T47D (cell line): ENCODE measurements around the gene WNT5A.

Experiments
- DNase-seq, 2 experiments: peaks; one replicate each; pipeline versions ENCODE4 v3.0.0 to v3.0.0-alpha.2; 2011 to 2012; ENCODE audit warnings: low read depth in 1 of 2, low spot score in 1 of 2
- JUND ChIP-seq: IDR thresholded peaks from 2 replicates; pipeline ENCODE4 v1.6.1; 2012; ENCODE audit warnings: low read depth
- in situ Hi-C: cut with HindIII; loops from 2 replicates; pipeline ENCODE4 v1.10.0; 2016; ENCODE audit warnings: low sequenced_read_pairs, low pct_unique_long_range_greater_than_20kb

Gene WNT5A

DNA sequence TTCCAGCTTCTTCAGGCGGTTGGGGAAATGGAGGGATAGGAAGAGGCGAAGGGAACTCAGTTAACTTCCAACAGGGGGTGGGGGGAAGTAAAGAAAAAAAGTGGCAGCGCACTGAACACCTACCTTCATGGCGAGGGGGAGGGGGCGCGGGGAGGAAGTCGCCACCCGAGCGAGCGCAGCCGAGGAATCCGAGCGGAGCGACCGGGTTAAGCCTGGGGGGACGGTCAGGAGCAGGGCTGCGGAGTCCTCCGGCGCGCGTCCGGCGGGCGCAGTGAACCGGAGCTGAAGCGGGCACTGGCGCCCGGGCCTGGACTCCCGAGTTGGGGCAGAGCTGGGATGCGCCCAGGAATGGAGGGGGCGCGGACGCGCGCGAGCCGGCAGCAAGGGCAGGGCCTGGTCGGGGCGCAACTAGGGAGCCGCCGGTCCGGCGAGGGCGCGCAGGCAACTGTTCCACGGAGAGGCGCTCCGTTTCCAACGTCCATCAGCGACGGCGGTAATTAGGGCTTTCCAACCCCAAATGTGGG, at the start of gene WNT5A:
TSS of gene WNT5A (minus strand) at position 450 of the 524 bp plus-strand sequence. CDS start at position 129, 321 bp downstream.
- DNase-seq: peak in 1 of 2 experiments; percentile 16
- in situ Hi-C loops: no loop called here

DNA sequence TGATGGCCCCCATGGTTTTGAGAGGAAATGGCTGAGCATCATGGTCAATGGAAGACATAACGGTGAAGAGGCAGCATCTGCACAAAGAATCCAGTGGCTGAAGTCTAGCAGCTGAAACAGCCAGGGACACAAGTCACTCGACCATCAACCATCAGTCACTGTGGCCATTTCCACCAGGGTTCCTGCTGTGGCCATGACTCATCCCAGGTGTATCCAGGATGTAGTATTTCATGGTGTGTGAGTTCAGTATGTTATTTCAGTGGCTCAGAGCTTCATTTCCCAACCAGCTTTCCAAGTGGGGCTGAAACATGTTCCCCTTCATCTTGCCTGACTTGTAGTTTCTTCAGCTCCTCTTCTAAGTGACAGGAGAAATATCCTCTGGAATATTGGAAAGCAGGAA, 47.8 kb upstream of the WNT5A start:
- in situ Hi-C loops: no loop called here

More for the DNA sequence above, at the start of gene WNT5A:
- no peak for TF ChIP-seq JUND

DNA sequence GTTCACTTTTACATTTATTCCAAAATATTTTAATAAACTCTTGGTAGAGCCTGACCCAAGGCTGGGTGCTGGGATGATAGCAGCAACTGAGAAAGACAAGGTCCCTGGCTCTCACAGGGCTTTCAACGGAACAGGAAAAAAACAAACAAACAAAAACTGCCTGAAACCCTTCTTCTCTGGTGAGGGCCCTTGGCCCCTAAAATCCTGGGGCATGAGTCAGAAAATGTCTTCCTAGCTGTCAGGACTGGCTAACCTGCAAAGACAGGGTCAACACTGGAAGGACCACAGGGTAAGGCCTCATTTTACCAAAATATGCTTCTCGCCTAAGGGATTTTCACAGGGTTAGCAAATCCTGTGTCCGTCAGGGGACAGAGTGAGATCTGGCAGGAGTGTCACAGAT, 45.7 kb upstream of the WNT5A start:
- no peak for DNase-seq
- in situ Hi-C loops: no loop called here
- TF ChIP-seq JUND: no peak

More for the DNA sequence above, 47.8 kb upstream of the WNT5A start:
- no peak for DNase-seq
- TF ChIP-seq JUND: no peak

DNA sequence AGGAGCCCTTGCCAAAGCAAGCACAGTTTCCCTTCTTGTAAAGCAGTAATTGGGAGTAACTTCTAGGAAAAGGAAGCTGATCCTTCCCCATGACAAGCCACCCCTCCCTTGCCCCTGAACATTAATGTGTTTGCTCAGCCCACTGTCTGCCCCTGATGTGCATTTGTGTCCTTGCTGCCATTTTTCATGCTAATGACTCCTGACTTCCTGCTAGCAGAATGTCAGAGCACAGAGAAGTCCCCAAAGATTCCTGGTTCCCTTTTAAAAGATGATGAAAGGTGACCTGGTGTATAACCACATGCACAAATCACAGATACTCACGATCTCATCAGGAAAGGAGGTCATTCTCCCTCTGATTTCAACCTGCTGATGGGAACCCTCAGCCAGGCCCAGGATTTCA, 44.2 kb upstream of the WNT5A start:
- TF ChIP-seq JUND: no peak
- in situ Hi-C loops: no loop called here
- DNase-seq: no peak

DNA sequence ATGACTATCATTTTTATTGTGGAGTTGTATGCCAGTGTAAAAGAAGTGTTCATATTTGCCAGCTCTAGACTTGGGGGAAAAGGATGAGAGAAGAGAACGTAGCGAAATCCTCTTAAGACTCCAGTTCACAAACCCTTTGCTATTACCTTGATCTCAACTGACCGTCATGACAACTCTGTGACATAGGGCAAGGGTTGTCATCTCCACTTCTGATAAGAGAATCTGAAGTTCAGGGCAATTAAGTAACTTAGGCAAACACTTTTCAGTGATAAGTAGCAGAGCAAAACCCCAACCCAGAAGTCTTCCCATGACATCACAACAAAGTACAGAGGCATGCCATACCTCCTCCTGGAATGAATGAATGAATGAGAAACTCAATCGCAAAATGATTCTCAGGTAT, 40.3 kb upstream of the WNT5A start:
- in situ Hi-C loops: no loop called here
- no peak for TF ChIP-seq JUND
- no peak for DNase-seq

DNA sequence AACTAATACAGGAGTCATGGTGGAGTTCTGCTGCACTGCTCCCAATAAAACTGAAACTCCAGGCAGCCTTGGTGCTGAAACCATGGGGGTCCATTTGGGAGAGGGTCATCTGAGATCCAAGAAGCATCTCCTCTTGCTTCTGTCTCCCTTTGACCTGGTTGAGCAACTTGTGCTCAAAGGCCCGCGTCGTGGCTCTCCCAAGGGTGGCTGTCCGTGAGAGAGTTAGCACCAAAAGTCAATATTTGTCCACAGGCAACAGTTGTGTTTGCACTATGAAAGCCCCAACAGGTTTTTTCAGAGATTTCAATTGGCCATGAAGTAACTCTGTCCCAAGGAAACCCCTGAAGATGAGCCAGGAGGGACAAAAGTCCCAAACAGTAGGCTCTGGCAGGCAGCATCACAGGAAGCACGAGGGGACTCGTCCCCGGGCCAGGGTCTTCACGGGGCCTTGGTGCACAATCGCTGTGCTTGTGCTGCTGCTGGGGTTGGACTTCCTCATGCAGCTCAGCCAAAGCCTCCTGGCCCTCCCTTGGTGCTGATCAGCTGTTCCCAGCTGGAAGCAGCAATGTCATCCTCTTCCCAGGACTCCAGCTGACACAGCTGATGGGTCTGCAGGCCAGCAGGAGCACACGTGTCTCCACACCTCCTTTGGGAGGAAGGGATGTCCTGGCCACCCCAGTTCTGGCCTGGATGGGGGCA, 39.4 kb upstream of the WNT5A start:
- no peak for TF ChIP-seq JUND
- in situ Hi-C loops: no loop called here
- DNase-seq: peak; percentile 7 to 87

DNA sequence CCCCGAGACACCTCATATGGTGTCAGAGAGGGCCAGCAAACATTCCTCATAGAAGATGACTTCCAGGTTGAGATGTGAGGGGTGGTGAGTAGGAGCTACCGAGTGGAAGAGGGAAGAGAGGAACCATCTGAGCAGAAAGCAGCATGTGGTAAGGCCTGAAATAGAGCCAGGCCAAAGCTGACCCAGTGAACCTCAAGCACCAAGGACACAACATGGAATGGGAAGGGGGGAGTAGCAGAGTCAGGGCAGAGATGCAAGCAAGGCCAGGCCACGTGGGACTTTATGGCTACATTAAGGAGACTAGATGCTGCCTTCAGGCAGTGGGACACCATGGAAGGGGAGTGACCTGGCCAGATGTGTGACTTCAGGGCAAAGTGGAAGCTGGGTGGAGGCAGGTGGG, 38.3 kb upstream of the WNT5A start:
- no peak for TF ChIP-seq JUND
- in situ Hi-C loops: no loop called here
- DNase-seq: no peak

DNA sequence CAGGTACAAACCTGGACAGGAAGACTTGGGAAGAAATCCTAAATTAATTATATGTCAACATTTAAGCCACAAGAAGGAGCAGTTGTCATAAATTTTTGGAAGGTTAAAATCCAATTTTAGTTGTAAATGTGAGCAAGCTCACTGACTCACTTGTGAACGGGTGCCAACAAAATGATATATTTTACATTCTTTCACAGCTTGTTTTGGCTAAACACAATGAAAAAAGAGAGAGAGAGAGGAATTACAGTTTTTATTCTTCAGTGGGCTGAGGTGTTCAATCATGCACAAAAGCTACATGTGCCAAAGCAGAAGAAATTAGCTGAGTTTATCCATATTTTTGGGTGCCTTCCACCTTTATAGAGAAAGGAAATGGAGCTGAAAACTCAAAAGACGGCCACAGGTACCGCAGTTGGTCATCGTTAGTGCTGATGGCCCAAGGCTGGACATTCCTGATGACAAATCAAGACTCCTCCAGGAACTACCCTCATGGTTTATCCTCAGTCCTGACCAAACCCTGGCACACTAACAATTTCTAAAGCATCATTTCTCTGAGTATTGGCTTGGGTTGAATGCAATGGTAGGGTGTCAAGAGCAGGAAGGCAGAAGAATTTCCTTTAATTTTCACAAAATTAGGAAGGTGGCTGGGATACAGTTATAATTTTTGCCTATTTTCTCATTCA, 37.6 kb upstream of the WNT5A start:
- DNase-seq: no peak
- TF ChIP-seq JUND: no peak
- in situ Hi-C loops: no loop called here

DNA sequence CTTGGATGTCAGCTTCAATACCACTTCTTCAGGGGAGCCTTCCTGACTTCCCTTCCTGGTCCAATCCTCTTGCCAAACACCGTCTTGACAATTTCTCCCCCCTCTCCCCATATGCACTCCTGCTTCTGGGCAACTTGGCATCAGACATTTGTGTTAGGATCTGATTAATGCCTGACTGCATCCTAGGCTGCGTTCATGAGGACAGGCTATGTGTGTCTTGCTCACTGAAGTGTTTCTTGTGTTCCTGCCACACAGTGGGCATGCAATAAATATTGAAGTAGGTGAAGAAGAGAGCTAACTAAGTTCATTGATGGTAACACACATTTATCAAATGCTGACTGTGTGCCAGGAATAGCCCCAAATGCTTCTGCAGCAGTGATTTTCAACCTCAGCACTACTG, 36.4 kb upstream of the WNT5A start:
- in situ Hi-C loops: no loop called here
- DNase-seq: no peak
- TF ChIP-seq JUND: no peak

DNA sequence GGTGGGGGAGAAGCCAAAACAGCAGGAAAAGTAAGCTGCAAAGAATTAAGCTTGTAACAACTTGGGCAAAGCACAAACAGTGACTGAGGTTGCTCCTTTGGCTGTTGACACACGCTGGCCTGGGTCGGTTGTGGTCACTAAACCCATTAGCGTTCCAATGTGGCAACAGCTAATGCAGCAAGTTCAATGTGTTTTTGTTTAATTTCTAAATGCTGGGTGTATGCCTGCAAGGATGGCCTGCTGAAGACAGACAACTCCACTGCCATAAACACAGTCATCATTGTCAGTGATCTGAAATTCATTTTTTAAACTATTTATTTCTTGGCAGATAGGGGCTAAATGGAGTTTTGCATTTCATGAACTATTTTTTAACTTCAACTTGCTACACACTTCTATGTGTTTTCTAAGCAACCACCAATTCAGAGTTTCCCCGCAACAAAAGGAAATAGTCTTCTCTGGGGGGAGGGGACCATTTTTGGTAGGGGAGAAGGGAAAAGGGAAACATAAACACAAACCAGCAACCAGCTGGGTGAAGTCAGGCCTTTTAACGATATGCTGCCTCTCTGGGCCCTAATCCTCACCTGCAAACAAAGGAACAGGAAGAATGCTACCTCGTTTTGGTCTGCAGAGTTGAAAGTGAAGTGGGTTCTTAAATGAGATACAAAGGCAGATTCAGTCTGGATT, 34.8 kb upstream of the WNT5A start:
- TF ChIP-seq JUND: no peak
- peak in 1 of 2 experiments; percentile 9 for DNase-seq
- in situ Hi-C loops: no loop called here

DNA sequence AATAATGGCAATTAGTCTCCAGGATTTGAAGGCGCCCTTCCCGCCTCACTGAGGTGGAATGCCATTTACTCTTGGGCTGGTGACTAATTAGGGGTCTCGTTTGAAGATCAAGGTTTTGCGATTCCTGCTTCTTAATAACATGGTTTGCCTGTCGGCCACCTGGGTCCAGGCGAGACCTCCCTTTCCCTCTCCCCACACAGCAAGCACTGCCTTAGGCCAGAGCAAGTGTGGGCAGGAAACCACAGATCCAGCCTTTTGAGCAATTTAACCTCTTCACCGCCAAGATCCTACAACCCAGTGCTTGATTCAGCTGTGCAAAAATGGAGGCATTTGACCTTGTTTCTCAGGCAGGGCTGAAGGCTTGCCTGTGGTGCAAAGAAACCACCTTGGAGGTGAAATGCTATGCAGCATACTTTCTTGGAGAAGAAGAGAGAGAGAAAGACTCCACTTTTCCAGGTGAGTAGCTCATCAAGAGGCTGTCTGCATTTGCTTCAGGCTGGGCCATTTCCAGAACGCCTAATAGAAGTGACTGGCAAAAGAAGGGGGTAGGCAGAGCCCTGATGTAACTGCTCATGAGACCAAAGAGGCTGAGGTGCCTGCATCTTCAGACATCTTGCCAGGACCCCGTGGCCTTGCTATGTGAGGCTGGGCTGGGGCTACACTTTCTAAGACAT, 34.1 kb upstream of the WNT5A start:
- no peak for TF ChIP-seq JUND
- in situ Hi-C loops: no loop called here
- DNase-seq: no peak

DNA sequence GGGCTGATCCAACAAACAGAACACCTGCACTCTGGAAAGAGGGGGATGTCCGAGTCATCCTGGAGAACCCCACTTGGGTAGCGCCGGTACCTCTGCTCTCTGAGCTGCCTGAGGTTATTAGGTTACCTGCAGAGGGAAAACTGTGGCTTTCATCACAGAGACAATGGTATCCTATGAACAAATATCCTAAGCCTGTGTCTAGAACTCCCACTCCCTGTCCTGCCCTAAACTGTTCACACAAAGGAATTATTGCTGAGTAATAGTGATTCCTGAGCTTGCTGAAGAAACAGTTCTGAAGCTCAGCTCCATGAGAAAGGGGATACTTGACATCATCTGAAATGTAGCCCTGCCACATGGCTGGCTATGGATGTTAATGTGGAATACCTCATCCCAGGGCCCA, 31.9 kb upstream of the WNT5A start:
- DNase-seq: no peak
- in situ Hi-C loops: no loop called here
- TF ChIP-seq JUND: no peak

DNA sequence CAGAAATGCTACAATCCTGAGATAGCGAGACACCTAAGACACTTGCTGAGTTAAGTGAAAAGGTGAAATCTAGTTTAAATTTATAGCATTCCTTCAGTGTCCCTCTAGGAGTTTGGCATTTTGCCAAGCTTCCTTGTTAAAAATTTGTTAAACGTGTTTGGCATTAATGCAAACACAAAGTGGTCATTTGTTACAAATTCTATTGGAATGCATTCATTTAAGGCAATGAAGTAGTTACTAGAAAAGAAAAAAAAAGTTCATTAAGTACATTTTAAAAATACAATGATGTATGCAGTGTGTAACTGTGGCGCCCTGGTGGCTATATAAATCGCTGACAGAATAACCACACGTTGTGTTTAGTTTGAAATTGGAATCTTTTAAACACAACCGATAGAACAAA, 31.3 kb upstream of the WNT5A start:
- TF ChIP-seq JUND: no peak
- in situ Hi-C loops: no loop called here
- no peak for DNase-seq
